Inflammatory macrophage treated with lipopolysaccharide for 4 hours (primary cell): ENCODE data around the gene VPS52.

Experiments
- DNase-seq: peaks from one replicate; pipeline ENCODE4 v3.0.0-alpha.2; 2020

The VPS52 gene

GRCh38 chr6:33207552-33208090, 64.1 kb downstream of the VPS52 start:
- DNase-seq: peak; percentile 30

- DNase-seq: no peak
Observed at GRCh38 chr6:33206864-33207551, 64.7 kb downstream of the VPS52 start.

GRCh38 chr6:33206027-33206863, 65.4 kb downstream of the VPS52 start:
- DNase-seq: no peak

GRCh38 chr6:33205191-33206026, 66.3 kb downstream of the VPS52 start:
- DNase-seq: peak; percentile 40

GRCh38 chr6:33204415-33205190, 67.1 kb downstream of the VPS52 start, which contains the start of gene HSD17B8:
Gene HSD17B8, plus strand, starts transcription at chr6:33204655. Its CDS starts 14 bp downstream, at chr6:33204669.
- DNase-seq: peak; percentile 91

- no peak for DNase-seq
Observed at GRCh38 chr6:33204165-33204414, 67.6 kb downstream of the VPS52 start.

GRCh38 chr6:33203443-33204164, 68.1 kb downstream of the VPS52 start:
- DNase-seq: no peak

GRCh38 chr6:33202799-33203198, 68.9 kb downstream of the VPS52 start:
- DNase-seq: no peak

GRCh38 chr6:33201935-33202334, 69.7 kb downstream of the VPS52 start:
- DNase-seq: no peak

- DNase-seq: peak; percentile 34
Observed at GRCh38 chr6:33201147-33201545, 70.5 kb downstream of the VPS52 start.
